ENCODE measurements around the gene TSEN2.
A peak's percentile ranks its signal among the peaks of the same experiment; 100 is the strongest.
"Not testable (repeated sequence)": the region's sequence is repeated elsewhere in the genome, so short reads cannot be mapped to it uniquely, and the experiment has no call there.

Gene TSEN2

DNA sequence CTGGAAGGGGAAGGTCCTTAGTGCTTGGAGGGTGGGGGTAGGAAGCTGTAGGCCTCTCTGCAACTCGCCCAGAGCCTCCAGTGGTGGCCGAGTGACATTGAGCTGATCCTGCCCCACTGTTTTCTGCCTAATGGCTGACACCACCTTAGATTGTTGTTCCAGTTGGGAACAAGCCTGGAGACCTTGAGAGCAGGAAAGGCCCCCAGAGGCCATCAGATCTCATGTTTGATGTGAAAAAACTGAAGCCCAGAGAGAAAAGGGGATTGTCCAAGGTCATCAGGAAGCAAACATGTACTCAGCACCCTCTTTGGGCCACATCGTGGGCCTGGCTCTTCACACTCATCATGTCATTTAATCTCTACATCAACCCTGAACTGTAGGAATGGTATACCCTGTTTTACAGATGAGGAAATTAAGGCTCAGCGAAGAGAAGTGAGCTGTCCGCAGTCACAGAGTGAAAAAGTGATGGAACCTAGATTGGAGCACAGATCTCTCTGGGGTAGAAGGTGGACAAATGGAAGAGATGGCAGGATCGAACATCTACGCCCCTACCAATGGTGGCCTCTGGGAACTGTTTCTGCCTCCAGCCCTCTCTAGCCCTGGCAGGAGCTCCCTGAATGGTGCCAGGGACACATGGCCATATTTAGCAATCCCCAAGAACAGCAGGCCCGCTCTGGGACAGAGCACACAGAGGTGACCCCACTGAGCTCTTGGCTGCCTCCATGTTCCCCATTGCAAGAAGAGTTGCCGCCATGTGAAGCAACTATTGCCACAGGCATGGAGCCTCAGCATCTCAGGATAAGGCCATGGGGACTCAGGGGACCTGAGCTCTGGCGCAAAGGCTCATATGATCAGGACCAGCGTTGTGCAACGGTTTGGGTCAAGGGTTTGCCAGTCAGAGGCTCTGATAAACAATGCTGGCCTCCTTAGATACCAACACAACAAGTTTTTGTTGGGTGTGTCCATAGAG is 31.6 kb upstream of the TSEN2 start:
- DNase-seq (ENCODE audit: low read depth in 3 of 3), result no peak

DNA sequence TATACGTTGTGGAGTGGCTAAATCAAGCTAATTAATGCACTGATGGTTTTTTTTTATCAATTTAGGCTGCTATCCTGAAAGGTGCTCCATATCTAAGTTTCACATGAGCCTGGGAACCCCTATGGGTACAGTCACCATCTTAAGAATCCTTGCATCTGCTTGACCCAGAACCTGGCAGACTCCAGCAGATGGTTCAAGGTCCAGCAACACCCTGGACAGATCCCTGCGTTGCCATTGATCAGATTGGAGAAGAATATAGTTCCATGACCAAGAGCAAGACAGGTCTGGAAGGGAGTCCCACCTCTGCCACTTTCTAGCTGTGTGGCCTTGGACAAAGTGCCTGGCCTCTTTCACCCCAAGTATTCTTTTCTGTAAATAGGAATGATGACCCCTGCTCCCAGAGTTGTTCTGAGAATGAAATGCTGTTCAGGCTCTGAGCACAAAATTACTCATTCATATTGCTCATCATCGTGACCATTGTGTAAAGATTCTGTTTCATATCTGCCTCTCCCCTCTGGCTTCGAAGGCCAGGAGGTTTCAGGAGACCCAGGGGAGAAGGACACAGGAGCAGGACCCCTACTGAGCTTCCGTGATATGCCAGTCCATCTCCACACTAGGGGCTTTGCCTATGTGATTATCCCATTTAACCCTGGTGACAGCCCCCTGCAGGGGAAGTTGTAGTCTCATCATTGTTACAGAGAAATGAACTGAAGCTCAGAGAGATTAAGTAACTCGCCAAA is 30.0 kb upstream of the TSEN2 start:
- DNase-seq (ENCODE audit: low read depth in 3 of 3), result no peak

DNA sequence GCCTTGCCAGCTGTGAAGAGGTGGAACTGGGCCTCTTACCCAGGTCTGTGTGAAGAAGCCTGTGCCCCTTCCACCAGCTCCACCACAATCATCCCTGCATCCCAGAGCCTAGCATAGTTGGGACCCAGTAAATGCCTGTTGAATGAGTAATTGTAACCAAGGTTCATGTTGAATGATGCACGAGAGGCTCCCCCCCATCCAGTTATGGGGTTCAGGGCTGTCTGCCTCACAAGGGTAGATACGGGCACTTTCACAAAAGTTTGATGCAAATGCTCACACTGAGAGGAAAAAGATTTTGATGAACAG is 29.5 kb upstream of the TSEN2 start:
- no peak for DNase-seq (ENCODE audit: low read depth in 3 of 3)

DNA sequence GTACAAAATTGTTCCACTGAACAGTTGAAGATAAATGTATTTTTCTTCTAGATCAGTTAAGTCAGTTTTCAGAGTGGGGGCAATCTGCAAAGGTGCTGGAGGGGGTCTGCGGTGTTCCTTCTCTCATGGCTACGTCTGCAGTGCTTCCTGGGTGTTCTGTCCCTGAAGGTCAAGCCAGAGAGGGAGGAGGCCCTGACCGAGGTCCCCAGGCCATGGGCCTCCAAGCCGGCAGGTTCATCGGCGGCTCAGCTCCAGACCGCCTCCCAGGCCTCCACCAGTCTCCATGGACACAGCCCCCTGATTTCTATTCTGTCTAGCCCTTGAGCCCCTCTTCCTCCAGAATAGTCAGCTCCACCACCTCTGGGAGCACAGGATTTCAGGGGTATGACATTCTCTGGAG is 28.5 kb upstream of the TSEN2 start:
- no peak for DNase-seq (ENCODE audit: low read depth in 3 of 3)

DNA sequence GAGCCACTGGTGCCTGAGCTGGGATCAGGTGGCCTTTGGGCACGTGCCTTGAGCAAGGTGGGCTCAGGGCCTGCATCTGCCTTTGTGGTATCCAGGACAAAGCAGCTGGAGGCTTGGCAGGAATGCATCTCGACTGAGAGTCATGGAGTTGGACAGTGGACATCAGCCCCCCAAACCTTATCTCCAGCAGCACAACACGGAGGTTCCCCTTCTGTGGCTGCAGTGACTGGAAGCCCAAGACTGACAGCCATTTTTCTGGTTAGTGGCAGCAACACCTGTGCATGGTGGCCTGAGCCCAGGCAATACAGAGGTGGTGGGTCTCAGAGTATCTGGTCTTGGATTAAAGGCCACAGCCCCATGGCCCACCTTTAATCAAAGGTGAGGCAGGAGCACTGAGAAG is 27.8 kb upstream of the TSEN2 start:
- no peak for DNase-seq (ENCODE audit: low read depth in 3 of 3)

DNA sequence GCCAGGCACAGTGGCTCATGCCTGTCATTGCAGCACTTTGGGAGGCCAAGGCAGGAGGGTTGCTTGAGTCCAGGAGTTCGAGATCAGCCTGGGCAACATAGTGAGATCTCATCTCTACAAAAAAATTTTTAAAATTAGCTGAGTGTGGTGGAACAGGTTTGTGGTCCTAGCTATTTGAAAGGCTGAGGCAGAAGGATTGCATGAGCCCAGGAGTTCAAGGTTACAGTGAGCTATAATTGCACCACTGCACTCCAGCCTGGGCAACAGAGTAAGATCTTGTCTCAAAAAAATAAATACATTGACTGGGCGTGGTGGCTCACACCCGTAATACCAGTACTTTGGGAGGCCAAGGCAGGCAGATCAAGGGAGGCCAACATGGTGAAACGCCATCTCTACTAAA is 26.9 kb upstream of the TSEN2 start:
- DNase-seq (ENCODE audit: low read depth in 3 of 3), result not testable (repeated sequence)

DNA sequence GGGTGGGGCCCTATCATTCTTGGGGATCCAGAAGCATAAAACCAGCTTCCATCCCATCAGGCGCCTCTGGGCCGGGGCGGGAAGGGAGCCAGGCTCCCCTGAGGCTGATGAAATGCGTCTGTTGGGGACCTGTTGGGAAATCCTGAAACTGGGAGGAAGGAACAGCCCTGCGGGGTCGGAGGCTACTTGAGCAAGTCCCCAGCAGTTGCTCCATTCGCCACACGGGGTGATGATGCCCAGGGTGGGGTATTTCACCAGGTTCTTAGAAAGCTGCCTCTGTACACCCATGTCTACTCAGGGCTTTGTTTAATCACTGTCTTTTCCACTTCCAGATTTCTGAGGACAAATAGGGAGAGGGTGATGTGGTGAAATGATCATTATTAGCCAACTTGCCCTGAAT is 25.4 kb upstream of the TSEN2 start:
- no peak for DNase-seq (ENCODE audit: low read depth in 3 of 3)

DNA sequence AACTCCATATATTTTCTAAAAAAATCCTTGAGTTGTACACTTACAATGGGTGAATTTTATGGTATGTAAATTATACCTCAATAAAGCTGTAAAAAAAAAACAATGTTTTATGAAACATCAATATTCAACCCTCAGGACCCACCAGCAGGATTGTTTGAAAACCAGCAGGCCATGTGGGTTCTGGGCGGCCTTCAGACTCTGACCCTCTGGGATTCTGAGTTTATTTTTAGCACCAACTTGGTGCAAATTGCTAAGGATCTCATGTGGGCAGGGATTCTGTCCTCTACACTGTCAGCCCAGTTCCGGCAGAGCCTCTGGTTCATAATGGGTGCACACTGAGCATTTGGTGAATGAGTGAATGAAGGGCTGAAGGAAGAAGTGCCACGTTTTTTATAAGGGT is 24.2 kb upstream of the TSEN2 start:
- no peak for DNase-seq (ENCODE audit: low read depth in 3 of 3)

DNA sequence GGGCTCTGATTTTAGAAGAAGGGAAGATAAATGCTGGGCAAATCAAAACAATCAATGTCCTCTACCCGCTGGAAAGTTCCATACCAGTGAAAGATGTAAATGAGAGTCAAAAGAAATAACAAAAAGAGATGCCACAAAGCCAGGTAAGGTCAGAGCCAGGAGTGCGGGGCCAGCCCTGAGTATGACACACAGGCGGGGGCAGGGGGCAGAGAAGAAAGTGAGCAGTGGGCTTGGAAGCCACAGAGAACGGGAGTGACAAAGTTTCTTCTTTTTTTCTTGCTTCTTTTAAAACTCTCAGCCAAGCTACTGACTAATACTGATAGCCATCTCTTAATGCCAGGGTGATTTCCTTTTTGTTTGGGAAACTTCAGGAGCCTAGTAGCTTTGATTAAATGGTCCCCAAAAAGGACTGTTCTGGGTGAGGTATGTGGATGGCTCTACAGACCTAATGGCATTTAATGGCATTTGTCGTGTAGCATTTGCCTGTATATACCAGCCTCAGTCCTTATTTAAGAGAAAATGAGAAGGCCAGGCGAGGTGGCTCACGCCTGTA is 23.1 kb upstream of the TSEN2 start:
- DNase-seq (ENCODE audit: low read depth in 3 of 3), result no peak

DNA sequence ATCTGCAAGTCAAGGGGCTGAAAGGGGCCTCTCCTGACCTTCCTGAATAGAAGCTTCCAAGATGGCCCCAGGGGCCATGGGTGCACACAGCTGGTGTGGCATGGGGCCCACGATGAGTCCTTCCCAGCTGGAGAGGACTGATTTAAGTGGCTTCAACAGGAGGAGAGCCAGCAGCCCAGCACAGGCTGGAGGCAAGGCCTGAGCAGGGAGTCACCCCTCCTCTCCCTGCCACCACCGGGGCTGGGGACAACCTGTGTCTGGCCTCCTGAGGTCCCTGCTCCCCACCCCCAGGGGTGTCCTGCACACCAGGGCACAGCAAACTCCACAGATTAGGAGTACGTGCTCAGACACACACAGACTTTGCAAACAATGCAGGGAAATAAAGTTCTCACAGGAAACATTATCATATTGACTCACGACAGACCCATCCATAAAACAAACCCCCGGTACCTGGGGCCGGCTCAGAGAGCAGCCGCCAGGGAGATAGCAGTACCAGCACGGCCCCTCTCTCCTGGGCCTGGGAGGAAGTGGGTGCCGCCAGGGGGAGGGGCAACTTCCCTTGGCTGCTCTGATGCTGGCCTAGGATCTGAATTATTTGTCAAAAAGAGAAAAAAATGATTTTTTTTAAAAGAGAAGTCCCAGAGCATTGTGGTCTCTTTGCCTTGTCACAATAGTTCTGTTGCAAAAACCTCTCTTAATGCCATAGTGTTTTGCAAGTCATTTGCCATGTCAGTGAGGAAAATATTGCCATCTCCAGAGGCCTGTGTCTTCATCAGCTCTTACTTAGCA is 21.9 kb upstream of the TSEN2 start:
- no peak for DNase-seq (ENCODE audit: low read depth in 3 of 3)

DNA sequence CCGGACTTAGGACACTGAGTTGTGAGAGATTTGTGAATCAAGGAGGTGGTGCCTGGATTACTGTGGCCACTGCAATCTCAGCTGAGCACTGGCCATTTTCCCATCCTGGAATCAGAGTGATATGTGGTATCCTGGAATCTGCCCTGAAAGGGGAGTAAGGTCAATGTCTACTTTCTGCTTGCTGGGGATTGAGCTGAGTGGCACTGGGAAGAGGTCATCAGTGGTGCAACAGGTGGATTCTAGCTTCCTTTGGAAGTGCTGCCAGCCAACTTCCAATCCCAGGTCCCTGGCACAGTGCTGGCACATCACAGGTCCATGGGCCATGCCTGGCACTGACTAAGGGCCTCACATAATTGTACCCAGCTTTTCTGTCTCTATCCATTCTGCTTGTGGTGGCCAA is 20.6 kb upstream of the TSEN2 start:
- DNase-seq (ENCODE audit: low read depth in 3 of 3), result no peak

DNA sequence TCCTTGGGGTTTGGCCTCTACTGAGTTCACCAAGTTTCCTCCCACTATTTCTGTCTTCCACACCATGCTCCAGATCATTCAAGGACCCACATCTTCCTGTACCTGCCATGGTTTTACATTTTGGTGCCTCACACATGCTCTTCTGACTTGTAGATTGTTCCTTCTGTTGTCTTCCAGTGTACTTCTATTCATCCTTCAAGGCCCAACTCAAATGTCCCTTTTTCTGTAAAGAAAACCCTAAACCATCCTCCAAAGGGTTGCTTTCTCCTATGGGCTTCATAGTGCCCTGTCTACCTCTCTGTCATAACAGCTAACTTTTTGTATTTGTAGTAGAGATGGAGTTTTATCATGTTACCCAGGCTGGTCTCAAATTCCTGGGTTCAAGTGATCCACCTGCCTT is 20.1 kb upstream of the TSEN2 start:
- no peak for DNase-seq (ENCODE audit: low read depth in 3 of 3)

DNA sequence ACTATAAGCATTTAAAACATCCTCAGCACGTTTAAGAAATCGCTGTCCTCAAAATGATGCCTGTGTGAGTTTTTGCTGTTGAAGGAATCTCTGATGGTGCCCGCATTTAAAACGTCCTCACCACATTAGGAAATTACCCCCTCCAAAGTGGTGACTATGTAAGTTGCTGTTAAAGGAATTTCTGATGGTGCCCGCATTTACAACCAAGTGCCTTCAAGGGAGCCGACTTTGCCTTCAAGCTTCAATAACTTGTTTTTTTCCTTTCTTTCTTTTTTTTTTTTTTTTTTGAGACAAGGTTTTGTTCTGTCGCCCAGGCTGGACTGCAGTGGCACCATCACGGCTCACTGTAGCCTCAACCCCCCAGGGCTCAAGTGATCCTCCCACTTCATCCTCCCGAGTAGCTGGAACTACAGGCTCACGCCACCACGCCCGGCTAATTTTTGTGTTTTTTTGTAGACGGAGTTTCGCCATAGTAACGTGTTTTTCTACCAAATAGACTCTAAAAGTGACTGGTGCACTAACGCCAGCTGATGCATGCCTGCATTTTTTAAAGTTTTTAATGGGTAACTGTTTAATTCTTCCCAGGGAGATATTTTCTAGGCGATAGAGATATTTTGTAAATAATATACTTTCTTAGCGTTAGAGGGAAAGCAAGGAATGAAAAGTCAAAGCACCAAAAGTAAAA is 19.0 kb upstream of the TSEN2 start:
- no peak for DNase-seq (ENCODE audit: low read depth in 3 of 3)

DNA sequence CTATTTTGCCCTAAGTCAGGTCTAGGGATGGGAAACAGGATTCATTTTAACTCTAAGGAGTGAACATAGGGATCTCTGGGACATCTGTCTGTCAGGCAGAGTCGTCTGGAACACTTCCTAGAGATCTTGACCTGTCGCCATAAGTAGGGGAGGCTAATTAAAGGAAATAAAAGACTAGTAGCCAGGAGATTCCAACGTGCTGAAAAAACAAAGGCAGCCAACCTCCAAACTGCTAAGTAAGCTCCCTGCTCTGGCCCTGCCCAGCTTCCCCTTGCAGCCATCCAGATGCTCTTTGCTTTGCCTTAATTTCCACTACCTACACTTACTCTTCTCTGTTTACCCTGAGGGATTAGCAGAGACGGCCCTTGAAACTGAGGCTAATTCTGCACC is 18.4 kb upstream of the TSEN2 start:
- no peak for DNase-seq (ENCODE audit: low read depth in 3 of 3)

DNA sequence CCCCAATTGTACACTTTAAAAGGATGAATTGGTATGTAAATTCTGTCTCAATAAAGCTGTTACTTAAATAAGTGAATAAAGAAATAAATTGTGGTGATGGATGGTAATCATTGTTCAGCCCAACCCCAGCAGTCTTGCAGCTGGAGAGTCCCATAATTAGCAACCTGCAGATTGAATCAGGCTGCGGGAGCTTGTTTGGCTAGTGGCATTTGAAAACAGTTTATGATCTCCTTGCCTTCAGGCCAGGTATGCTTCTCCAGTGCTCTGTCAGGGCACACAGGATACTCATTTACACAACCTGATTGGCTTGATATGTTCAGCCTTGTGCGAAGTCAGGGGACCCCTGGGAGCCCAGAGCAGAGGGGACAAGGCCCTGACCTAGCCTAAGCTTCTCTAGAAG is 16.5 kb upstream of the TSEN2 start:
- no peak for DNase-seq (ENCODE audit: low read depth in 3 of 3)

DNA sequence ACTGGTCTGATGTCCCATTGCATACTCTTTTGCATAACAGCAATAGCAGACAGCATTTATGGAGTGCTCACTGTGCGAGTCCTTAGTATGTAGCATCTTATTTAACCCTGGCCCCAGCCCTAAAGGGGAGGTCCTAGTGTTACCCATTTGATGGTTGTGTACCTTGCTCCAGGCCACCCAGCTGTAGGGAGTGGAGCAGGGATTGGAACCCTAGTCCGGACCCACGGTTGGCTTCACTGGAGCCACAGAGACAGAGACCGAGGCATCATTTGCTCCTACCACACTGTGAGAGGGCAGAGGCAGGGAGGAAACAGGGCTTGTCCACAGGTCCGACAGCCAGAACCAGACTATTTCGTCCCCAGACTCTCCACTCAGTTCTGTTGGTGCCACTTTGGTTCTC is 16.0 kb upstream of the TSEN2 start:
- DNase-seq (ENCODE audit: low read depth in 3 of 3), result no peak

DNA sequence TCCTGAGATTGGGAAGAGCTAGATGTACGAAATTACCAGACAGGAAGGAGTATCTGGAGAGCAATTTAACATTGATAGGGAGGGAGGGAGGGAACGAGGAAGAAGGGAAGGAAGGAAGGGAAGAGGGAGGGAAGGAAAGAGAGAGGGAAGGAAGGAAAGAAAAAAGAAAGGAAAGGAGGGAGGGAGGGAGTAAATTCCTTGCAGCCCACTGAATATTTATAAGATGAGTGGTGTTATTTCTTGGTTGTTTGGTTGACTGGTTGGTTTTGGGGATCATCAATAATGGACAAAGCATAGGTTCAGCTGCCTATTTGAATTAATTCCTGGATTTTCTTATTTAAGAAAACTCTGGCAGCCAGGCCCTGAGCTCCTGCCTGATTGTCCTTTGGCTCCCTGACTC is 15.5 kb upstream of the TSEN2 start:
- DNase-seq (ENCODE audit: low read depth in 3 of 3), result no peak

DNA sequence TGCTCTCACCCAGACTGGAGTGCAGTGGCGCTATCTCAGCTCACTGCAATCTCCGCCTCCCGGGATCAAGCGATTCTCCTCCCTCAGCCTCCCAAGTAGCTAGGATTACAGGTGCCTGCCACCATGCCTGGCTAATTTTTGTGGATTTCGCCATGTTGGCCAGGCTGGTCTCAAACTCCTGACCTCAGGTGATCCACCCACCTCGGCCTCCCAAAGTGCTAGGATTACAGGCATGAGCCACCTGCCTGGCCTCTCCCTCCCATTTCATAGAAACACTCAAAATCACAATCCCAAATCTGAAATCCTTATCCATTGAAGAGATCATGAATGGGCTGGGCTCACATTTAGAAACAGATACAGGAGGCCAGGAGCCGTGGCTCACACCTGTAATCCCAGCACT is 15.1 kb upstream of the TSEN2 start:
- DNase-seq (ENCODE audit: low read depth in 3 of 3), result not testable (repeated sequence)

DNA sequence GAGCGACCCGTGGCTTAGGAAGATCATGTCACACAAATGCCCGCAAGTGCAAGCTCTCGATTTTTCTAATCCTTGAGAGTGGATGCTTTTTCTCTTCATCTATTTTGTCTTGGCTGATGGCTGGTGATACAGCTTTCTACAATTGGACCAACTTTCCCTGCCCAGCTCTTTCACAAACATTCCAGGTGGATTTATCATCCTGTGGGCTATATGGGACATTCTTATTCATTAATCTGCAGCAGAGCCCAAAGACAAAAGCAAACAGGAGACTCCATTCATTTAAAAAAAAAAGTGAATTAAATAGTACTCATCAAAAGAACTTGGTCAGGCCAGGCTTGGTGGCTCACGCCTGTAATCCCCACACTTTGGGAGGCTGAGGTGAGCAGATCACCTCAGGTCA is 14.2 kb upstream of the TSEN2 start:
- DNase-seq (ENCODE audit: low read depth in 3 of 3), result no peak

DNA sequence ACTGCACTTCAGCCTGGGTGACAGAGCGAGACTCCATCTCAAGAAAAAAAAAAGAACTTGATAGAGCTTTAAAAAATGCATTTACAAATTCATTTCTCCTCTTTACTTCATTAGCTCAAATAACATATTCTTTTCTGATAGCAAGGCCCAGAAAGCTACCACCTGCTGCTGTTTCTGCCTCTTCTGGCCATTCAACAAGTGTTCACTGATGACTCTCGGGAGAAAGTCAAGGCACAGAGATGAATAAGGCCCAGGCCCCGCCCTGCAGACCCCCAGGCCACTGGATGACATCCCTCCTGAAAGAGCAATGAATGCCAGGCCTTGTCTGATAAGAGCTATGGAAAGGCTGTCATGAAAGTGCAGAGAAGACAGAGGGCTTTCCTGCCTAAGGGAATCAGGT is 13.6 kb upstream of the TSEN2 start:
- DNase-seq (ENCODE audit: low read depth in 3 of 3), result no peak

DNA sequence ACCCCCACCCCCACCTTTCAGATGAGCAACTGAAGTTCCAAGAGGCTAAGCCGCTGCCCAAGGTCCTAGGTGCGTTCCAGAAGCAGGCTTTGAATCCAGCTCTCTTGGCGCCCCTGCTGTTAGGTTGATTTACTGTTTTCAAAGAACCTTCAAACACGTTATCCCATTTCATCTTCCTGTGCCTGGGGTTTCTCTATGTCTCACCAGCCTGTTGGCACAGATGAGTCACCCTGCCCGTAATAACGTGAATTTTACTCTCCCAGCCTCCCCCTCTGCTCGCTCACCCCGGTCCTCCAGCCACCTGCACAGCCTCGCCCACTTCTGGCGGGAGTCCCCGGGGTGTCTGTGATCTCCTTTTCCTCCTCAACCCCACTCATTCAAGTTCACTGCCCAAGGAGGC is 13.0 kb upstream of the TSEN2 start:
- DNase-seq (ENCODE audit: low read depth in 3 of 3), result peak; percentile 39 to 69 (median 40)
